ENCODE measurements around the gene HAND2. TPM values are rescaled to one million over a fixed set of nuclear protein-coding genes. Genes with fewer than 3 reads are reported as not detected.

The HAND2 gene
- total and polyA plus RNA-seq, 2 of the 8 experiments (the other 6 are each of a cell fraction or from before 2014, with no cell fraction given): 0.05 TPM; not detected in 1

DNA sequence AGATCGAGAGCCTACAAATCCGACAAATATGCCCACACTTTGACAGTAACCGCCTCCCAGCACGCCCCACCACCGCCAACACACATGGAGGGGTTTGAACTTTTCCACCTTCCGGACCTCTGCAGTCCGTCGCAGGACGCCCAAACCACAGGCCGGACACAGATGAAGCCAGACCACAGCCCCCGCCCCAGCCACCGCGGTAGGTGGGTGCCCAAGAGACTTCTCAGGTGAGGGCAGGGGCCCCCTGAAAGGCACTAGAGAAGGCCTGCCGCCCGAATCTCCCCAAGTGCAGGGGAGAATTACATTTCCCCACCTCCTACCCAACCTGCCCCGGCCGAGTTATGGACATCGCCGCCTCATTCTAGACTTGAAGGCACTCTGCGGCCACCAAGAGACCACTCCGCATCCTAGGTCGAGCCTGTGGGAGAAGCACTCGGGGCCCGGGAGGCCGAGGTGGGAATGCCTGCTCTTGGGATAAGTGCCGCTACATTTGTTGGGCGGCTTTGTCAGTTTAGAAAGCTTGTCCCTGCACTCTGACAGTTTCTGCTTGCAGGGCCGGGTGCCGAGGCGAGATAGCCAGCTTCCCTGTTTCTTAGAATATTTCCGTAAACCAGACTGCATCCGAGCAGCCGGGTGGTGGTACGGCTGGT, 21.5 kb downstream of the HAND2 start:
- Histone ChIP-seq H3K4me1 (replicated peaks in 1 of 4; ENCODE audit: control insufficient read depth in 3 of 4, insufficient read depth in 4 of 4, low read length in 3 of 4) (peaks cover 2 to 21% (median 13%) of the 10 kb centered on the region in 4 experiments), H3K18ac (ENCODE audit: extremely low read depth, low read length) (no peak overlapping the region; the same call in 1 of the 2 replicates), H3K27ac (ENCODE audit: low read depth, low read length) (no peak overlapping the region), H2BK15ac (ENCODE audit: low read length) (no peak overlapping the region), H2AK5ac (ENCODE audit: low read depth, low read length) (no peak overlapping the region), H3K79me2 (ENCODE audit: control insufficient read depth in 1 of 2, insufficient read depth in 2 of 2, low read length in 2 of 2) (no peaks in the 10 kb centered on the region), H3K56ac (replicated peaks; ENCODE audit: insufficient read length, low read depth, low read length) (no peak overlapping the region), H3K4me2 (ENCODE audit: insufficient read depth in 1 of 2, low read depth in 2 of 2, low read length in 2 of 2) (peak overlapping the region; percentile 65 to 66; a peak in 3 of 4 replicates), H4K8ac (ENCODE audit: extremely low read depth, insufficient read depth, low read length) (no peak overlapping the region; the same call in 1 of the 2 replicates), H2BK12ac (ENCODE audit: low read depth, low read length) (no peak overlapping the region), H4K20me1 (replicated peaks in 1 of 2; ENCODE audit: control insufficient read depth in 1 of 2, insufficient read depth in 2 of 2, low read length in 2 of 2) (peaks cover 11 to 17% of the 10 kb centered on the region in 2 experiments), H3K27me3 (replicated peaks in 1 of 4; ENCODE audit: control insufficient read depth in 3 of 4, extremely low read depth in 1 of 4, insufficient read depth in 3 of 4, low read length in 3 of 4) (peaks cover 96 to 100% (median 100%) of the 10 kb centered on the region in 4 experiments), H3K79me1 (ENCODE audit: low read depth, low read length) (no peaks in the 10 kb centered on the region), H3K4me3 (ENCODE audit: extremely low read depth in 1 of 4, insufficient read depth in 2 of 4, low read depth in 3 of 4, low read length in 4 of 4) (peak overlapping the region in 1 of 4 experiments; percentile 50; a peak in 2 of 8 replicates), H3K9ac (replicated peaks in 1 of 4; ENCODE audit: extremely low read depth in 1 of 4, low read depth in 3 of 4, low read length in 3 of 4) (no peak overlapping the region), H2BK120ac (replicated peaks; ENCODE audit: low read depth, low read length) (no peak overlapping the region), H3K23me2 (ENCODE audit: low read depth, low read length) (peaks cover 2% of the 10 kb centered on the region; the same call in 1 of the 2 replicates), H3K23ac (ENCODE audit: insufficient read length) (no peak overlapping the region), H3K4ac (replicated peaks; ENCODE audit: insufficient read length, low read depth, low read length) (no peak overlapping the region), H3K14ac (ENCODE audit: insufficient read length) (no peak overlapping the region), H2AFZ (ENCODE audit: low read length) (no peak overlapping the region), H4K91ac (replicated peaks; ENCODE audit: insufficient read length, low read length) (no peak overlapping the region), H3K36me3 (ENCODE audit: control insufficient read depth in 2 of 4, insufficient read depth in 4 of 4, low read length in 3 of 4) (no peaks in the 10 kb centered on the region), H2BK5ac (ENCODE audit: low read depth, low read length) (no peak overlapping the region), H3K9me3 (ENCODE audit: insufficient read depth in 2 of 2, low read depth in 1 of 2, low read length in 1 of 2) (no peaks in the 10 kb centered on the region), H2BK20ac (ENCODE audit: low read length) (no peak overlapping the region), H4K5ac (ENCODE audit: insufficient read length, low read depth, low read length) (no peak overlapping the region)
- FAIRE-seq (no peak), DNase-seq (ENCODE audit: low read depth in 1 of 2, low spot score in 2 of 2) (peak in 1 of 2 experiments; percentile 60)
- TF ChIP-seq BRCA1 (IDR thresholded peaks at IDR 0.05; ENCODE audit: low read depth, low read length) (no peak), SUZ12 (IDR thresholded peaks at IDR 0.05; ENCODE audit: low read length) (peak; percentile 12; the same call in 1 of the 2 replicates), RFX5 (IDR thresholded peaks at IDR 0.05; ENCODE audit: borderline replicate concordance, low read depth, low read length) (no peak), POLR2AphosphoS5 (IDR thresholded peaks at IDR 0.05; ENCODE audit: low read depth, low read length) (no peak), BACH1 (IDR thresholded peaks at IDR 0.05; ENCODE audit: low read length) (no peak), RAD21 (IDR thresholded peaks at IDR 0.05 in 1 of 2, conservative IDR thresholded peaks at IDR 0.05 in 1 of 2; ENCODE audit: low read depth in 2 of 2, low read length in 2 of 2) (no peak), CBX8 (IDR thresholded peaks at IDR 0.05; ENCODE audit: borderline replicate concordance, low read depth, low read length) (peak; percentile 87; the same call in 1 of the 2 replicates), CREB1 (IDR thresholded peaks at IDR 0.05) (no peak)
- WGBS, 2 experiments (ENCODE audit: extremely low coverage in 1 of 2, insufficient coverage in 1 of 2, insufficient read length in 1 of 2, insufficient replicate concordance in 2 of 2, low coverage in 1 of 2, low lambda C conversion rate in 2 of 2, missing lambda C conversion rate in 1 of 2): 8% methylated on average over 34 of the region's 34 CpGs; no CpG with 5 or more reads in 1 of the 2 experiments
- CTCF ChIA-PET (ENCODE audit: partially characterized antibody): interaction anchor here (0.6 to 3.6 kb wide), 12 partner anchors 8 to 645 kb away, joined by 3 to 27 read pairs (median 5); no protein-coding TSS in a partner anchor
- POLR2A ChIA-PET (ENCODE audit: partially characterized antibody): interaction anchor here (0.7 to 2.7 kb wide), 8 partner anchors 8 to 708 kb away, joined by 3 to 8 read pairs (median 4); partner anchors contain the start of genes HAND2 and HMGB2
